CD4-positive, alpha-beta T cell treated with Interleukin-17A for 1 hour (primary cell): ENCODE data around the gene BTAF1.

Experiments
- DNase-seq: peaks from one replicate; pipeline ENCODE4 v3.0.0-alpha.2; 2020

Gene BTAF1

GRCh38 chr10:92062273-92062672 is 138.7 kb downstream of the BTAF1 start:
- no peak for DNase-seq

GRCh38 chr10:92064506-92064905 is 140.9 kb downstream of the BTAF1 start:
- no peak for DNase-seq

GRCh38 chr10:92066386-92066785 is 142.8 kb downstream of the BTAF1 start:
- DNase-seq = no peak

- no peak for DNase-seq
These were observed 145.3 kb downstream of the BTAF1 start for GRCh38 chr10:92068900-92069299.

- DNase-seq = no peak
These were observed 150.7 kb downstream of the BTAF1 start for GRCh38 chr10:92074126-92074887.

GRCh38 chr10:92075829-92076228 is 152.3 kb downstream of the BTAF1 start:
- DNase-seq = no peak

GRCh38 chr10:92076722-92077121 is 153.2 kb downstream of the BTAF1 start:
- no peak for DNase-seq

- no peak for DNase-seq
These were observed 155.4 kb downstream of the BTAF1 start for GRCh38 chr10:92079003-92079402.
